Heart right ventricle (tissue), 16 donors: ENCODE data around the gene CCM2. TPM values are rescaled to one million over a fixed set of nuclear protein-coding genes. Genes with fewer than 3 reads are reported as not detected.
A peak's percentile ranks its signal among the peaks of the same experiment; 100 is the strongest.

Source experiments
- ATAC-seq, 8 donors: fragments of 200-7000 bp; cut with Tn5 transposase; one replicate each; pipeline ENCODE4 v1.9.1; 2020; ENCODE audit warnings: mild to moderate bottlenecking in 8 of 8, moderate library complexity in 8 of 8, moderate number of reproducible peaks in 1 of 8
- DNase-seq, 2 donors: peaks; one replicate each; pipeline ENCODE4 v3.0.0-alpha.2; 2020
- H3K27ac ChIP-seq, 10 donors: fragments of 200-600 bp; sonication (generic) in 2 of 10; one replicate each; pipeline versions ENCODE4 v1.5.0 to v1.8.0; 2020 to 2022; ENCODE audit warnings: mild to moderate bottlenecking in 3 of 10
- H3K27me3 ChIP-seq, 7 donors: fragments of 200-600 bp; one replicate each; pipeline ENCODE4 v1.8.0; 2021 to 2022; ENCODE audit warnings: mild to moderate bottlenecking in 2 of 7
- H3K36me3 ChIP-seq, 9 donors: fragments of 200-600 bp; sonication (generic) in 1 of 9; one replicate each; pipeline versions ENCODE4 v1.5.0 to v1.8.0; 2020 to 2022; ENCODE audit warnings: mild to moderate bottlenecking in 2 of 9
- H3K4me1 ChIP-seq, 9 donors: fragments of 200-600 bp; sonication (generic) in 1 of 9; one replicate each; pipeline versions ENCODE4 v1.5.0 to v1.8.0; 2020 to 2022; ENCODE audit warnings: mild to moderate bottlenecking in 4 of 9
- H3K4me3 ChIP-seq, 10 donors: fragments of 200-600 bp; sonication (generic) in 2 of 10; one replicate each; pipeline versions ENCODE4 v1.5.0 to v1.8.0; 2020 to 2022; ENCODE audit warnings: mild to moderate bottlenecking in 7 of 10, moderate library complexity in 2 of 10
- H3K9me3 ChIP-seq, 11 donors: fragments of 200-600 bp in 10 of 11; sonication (generic) in 2 of 11; one replicate each; pipeline versions ENCODE4 v1.5.0 to v1.8.0; 2013 to 2022; ENCODE audit warnings: mild to moderate bottlenecking in 2 of 11, control low read depth in 1 of 11, moderate library complexity in 1 of 11
- CTCF ChIP-seq, 9 donors: fragments of 200-600 bp; sonication (generic) in 2 of 9; IDR thresholded peaks; one replicate each; pipeline versions ENCODE4 v1.5.0 to v1.8.0; 2021 to 2022; ENCODE audit warnings: antibody characterized with exemption in 9 of 9, mild to moderate bottlenecking in 5 of 9, moderate library complexity in 1 of 9
- WGBS, 2 donors: extraction: QIAGEN DNeasy Blood & Tissue Kit; methylation state at CpG; one replicate each; pipeline ENCODE4 v1.1.7; 2013; ENCODE audit warnings: inconsistent platforms in 1 of 2; 5-methylcytosine and 5-hydroxymethylcytosine counted together
- intact Hi-C, 10 donors: fragments of 100-400 bp; cut with DNase I; formaldehyde crosslinking; loops; one replicate each; pipeline versions ENCODE4 v1.11.1 to v1.14.2; 2022
- polyA plus RNA-seq, 2 donors: library from polyadenylated mRNA; stranded (reverse); fragments of 200-250 nt; gene quantifications; one replicate each; pipeline ENCODE4 v1.2.3, GENCODE V29; 2013
- total RNA-seq, 10 donors: library from RNA; stranded (reverse); fragmentation: NEBNext Ultra II Directional in 3 of 10; extraction: Animal tissue kit (Norgen Biotek cat#: 25700) in 3 of 10; gene quantifications; one replicate each; pipeline versions ENCODE4 v1.2.1 to v1.2.4, GENCODE V29; 2021 to 2023
- donor health status: Arrhythmogenic right ventricular cardiomyopathy.
- donor health status: ischemic (EF 13 %, LVEDD 7.1; RV severe dilation, severe dysfunction).
- donor health status: healthy with polysubstance abuse.
- donor health status: DM: no; HTN: yes; CAD: no.
- donor health status: DM: no; HTN: no; CAD: no.
- donor health status: ischemic (EF 25% LVEDD 6.9; RV normal size, moderate dysfunction).
- donor health status: ischemic (EF 25% LVEDD 5.7; RV mildly dilated, moderate dysfunction).
- donor health status: healthy.
- donor health status: DM: yes; HTN: yes; CAD: no.
- donor health status: Ischemic cardiomyopathy.
- donor health status: ischemic (EF 35%, LVEDD 5.7; RV mildly dilated, moderate dysfunction).
- donor health status: nonischemic (EF 11% LVEDD 7.7; RV severe dilation, severe dysfunction).
- donor health status: DM: yes; HTN: yes; CAD: no.
- donor health status: PGD.
- donor health status: ischemic (EF 29% LVEDD 5.4; RV normal size, mild dysfunction).
- donor health status: nonischemic (EF 23%, LVEDD 6.1; RV moderate dilation, normal function).

Gene CCM2
- total and polyA plus RNA-seq, 12 donors, result 21.5 to 71.1 (median 25.7) TPM

DNA sequence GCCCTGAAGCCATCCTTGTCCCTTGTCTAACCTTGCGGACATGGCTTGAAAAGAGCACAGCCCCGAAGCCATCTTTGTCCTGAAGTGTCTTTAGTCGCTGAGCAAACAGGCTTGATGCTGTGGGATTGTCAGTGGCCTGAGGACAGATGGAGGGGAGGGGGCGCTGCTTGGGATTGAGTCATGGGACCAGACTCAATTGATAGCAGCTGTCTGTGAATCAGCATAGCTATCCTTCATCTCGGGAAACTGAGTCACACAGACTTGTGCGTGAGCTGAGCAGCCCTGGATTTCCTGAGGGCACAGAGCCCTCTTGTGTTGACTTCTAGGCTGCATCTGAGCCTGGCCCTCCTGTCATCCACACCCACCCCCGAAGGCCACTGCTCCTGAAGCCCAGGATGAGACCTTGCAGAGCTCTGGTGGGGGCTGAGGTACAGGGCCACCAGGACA, 35.6 kb upstream of the CCM2 start:
- Histone ChIP-seq H3K36me3 (peaks cover 0 to 50% (median 0%) of the 10 kb centered on the region in 9 donors), H3K27ac (no peak overlapping the region), H3K4me1 (peaks cover 8 to 15% (median 11%) of the 10 kb centered on the region in 9 donors), H3K27me3 (peaks cover 4 to 27% (median 12%) of the 10 kb centered on the region in 7 donors), H3K9me3 (no peaks in the 10 kb centered on the region), H3K4me3 (no peak overlapping the region)
- 80 to 83% methylated on average over 7 of the region's 7 CpGs for WGBS, 2 donors
- peak in 2 of 9 donors; percentile 6 to 16 for TF ChIP-seq CTCF (IDR thresholded peaks at IDR 0.05)
- intact Hi-C loops, result no loop called here
- ATAC-seq (no peak), DNase-seq (no peak)

DNA sequence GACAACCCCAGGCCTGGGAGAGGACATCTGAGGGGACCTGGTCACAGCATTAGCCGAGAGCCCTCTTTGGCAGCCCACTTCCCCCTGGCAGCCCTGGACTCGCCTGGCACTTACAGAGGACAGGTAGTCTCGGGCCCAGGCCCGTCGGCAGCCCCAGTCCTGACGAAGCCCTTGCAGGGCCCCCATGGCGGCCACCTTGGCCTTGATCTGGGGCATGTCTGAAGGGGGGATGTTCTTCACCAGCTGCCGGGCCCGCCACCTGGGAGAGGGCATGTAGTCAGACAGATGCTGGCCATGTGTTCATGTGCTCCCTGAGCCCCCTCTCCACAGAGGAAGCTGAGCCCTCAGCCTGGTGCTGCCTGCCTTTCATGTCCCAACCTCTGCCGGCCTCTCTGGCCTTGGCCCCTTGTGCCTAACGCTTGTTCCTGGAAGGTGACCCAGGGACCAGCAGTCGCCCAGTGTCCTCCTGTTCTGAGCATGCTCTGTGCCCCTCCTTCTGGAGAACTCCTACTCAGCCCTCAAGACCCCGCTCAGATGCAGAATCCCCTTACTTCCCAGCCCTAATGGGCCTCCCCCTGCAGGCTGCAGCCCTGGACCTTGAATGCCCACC, 35.1 kb upstream of the CCM2 start:
- Histone ChIP-seq H3K4me1 (peaks cover 8 to 13% (median 11%) of the 10 kb centered on the region in 9 donors), H3K36me3 (peaks cover 0 to 55% (median 0%) of the 10 kb centered on the region in 9 donors), H3K9me3 (no peaks in the 10 kb centered on the region), H3K4me3 (no peak overlapping the region), H3K27me3 (peaks cover 4 to 24% (median 12%) of the 10 kb centered on the region in 7 donors), H3K27ac (no peak overlapping the region)
- intact Hi-C loops, result no loop called here
- TF ChIP-seq CTCF (IDR thresholded peaks at IDR 0.05), result no peak
- DNase-seq (no peak), ATAC-seq (no peak)
- 89 to 95% methylated on average over 13 of the region's 13 CpGs for WGBS, 2 donors

DNA sequence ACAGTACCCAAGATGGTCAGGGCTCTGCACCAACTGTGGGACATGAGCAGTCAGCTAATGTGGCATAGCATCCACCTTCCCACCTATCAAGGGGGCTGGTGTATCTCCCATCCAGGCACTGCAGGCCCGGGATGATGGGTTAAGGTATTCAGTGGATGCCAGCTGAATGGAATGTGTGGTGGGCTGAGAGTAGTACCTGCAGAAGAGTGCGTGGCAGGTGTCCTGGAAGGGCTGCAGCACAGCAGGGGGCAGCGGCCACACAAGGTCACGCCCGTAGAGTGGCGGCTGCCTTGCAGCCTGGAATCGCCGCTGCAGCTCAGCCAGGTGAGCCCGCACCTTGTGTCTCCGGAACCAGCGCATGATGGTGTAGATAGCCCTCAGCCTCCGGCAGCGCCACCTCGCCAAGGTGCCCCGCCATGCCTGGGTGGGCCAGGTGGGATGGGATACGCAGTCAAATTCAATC, 34.5 kb upstream of the CCM2 start:
- intact Hi-C loops, result no loop called here
- H3K36me3 ChIP-seq, result peaks cover 0 to 61% (median 0%) of the 10 kb centered on the region in 9 donors
- WGBS, 2 donors, result 97% methylated on average over 16 of the region's 16 CpGs
- H3K9me3 ChIP-seq, result no peaks in the 10 kb centered on the region
- peaks cover 4 to 19% (median 12%) of the 10 kb centered on the region in 7 donors for H3K27me3 ChIP-seq
- no peak overlapping the region for H3K4me3 ChIP-seq
- peaks cover 8 to 13% (median 11%) of the 10 kb centered on the region in 9 donors for H3K4me1 ChIP-seq
- DNase-seq (no peak), ATAC-seq (no peak)
- no peak overlapping the region for H3K27ac ChIP-seq
- no peak for TF ChIP-seq CTCF (IDR thresholded peaks at IDR 0.05)

DNA sequence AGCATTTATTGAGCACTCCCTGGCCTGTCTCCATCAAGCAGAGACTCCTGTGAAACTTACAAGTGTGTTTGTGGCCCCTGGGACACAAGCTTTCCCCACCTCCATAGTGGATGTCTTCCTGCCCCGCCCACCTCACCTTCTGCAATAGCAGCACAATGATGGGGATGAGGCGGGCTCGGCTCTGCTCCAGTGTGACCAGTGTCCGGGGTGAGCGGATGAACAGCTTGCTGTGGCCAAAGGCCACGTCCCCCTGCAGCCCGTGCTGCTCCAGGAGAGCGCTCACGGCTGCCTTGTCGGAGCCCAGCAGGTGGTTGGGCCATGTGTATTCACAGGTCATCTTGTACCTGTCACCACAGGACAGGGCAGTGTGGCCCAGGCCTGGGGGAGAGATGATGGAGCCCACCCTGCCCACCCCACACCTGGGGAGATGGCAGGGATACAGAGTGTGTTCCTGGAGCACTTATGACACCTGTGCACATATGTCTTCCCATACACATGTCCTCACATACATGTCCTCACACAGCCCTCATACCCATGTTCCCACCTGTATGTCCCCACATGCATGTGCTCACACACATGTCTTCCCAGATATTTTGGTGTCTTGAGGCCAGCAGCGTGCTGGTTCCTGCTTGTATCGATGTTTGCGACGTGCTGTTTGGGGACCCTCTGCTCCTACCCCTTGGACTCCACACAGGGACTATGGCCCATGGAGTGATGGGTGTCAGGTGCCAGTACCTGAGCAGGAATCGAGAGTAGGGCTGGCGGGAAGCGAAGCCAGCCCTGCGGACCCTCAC, 33.9 kb upstream of the CCM2 start:
- no peak for ATAC-seq
- intact Hi-C loops, result no loop called here
- Histone ChIP-seq H3K27me3 (peaks cover 4 to 18% (median 12%) of the 10 kb centered on the region in 7 donors), H3K36me3 (peaks cover 0 to 66% (median 0%) of the 10 kb centered on the region in 9 donors), H3K9me3 (no peaks in the 10 kb centered on the region), H3K4me3 (no peak overlapping the region), H3K4me1 (peaks cover 8 to 13% (median 11%) of the 10 kb centered on the region in 9 donors), H3K27ac (no peak overlapping the region)
- 94% methylated on average over 18 of the region's 18 CpGs for WGBS, 2 donors
- no peak for DNase-seq
- TF ChIP-seq CTCF (IDR thresholded peaks at IDR 0.05), result no peak
